H1 (cell line): ENCODE data around the gene UBP1. TPM values are rescaled to one million over a fixed set of nuclear protein-coding genes. Genes with fewer than 3 reads are reported as not detected.
"Not testable (repeated sequence)": the region's sequence is repeated elsewhere in the genome, so short reads cannot be mapped to it uniquely, and the experiment has no call there.

Experiments used
- CTCF ChIA-PET: fragments of 300-600 bp; sonication (Branson Sonifier 250); formaldehyde crosslinking; loops from one replicate; lab custom pipeline; 2021; ENCODE audit not compliant: partially characterized antibody; lab: Charles Lee
- POLR2A ChIA-PET: fragments of 300-600 bp; sonication (Branson Sonifier 250); formaldehyde crosslinking; loops from one replicate; lab custom pipeline; 2021; ENCODE audit warnings: inconsistent platforms; ENCODE audit not compliant: partially characterized antibody; lab: Charles Lee
- DNase-seq, 2 experiments: peaks; one replicate each; pipeline versions ENCODE4 v3.0.0 to v3.0.0-alpha.2; 2010 to 2022; ENCODE audit warnings: low spot score in 2 of 2, low read depth in 1 of 2, mixed read lengths in 1 of 2
- FAIRE-seq: peaks from 2 replicates; lab custom pipeline; 2011; peaks lifted over from hg19 to GRCh38; lab: Jason Lieb, UNC
- H2AFZ ChIP-seq: 2 replicates; pipeline ENCODE4 v1.8.1; 2012; ENCODE audit warnings: low read length, inconsistent platforms
- H2AK5ac ChIP-seq: 2 replicates; pipeline ENCODE4 v1.6.1; 2013; ENCODE audit warnings: low read depth, low read length
- H2BK120ac ChIP-seq: replicated peaks from 2 replicates; pipeline ENCODE3; 2013; ENCODE audit warnings: low read depth, low read length, inconsistent platforms
- H2BK12ac ChIP-seq: 2 replicates; pipeline ENCODE4 v1.6.1; 2013; ENCODE audit warnings: low read depth, low read length
- H2BK15ac ChIP-seq: 2 replicates; pipeline ENCODE4 v1.6.1; 2013; ENCODE audit warnings: low read length
- H2BK20ac ChIP-seq: 2 replicates; pipeline ENCODE4 v1.6.1; 2013; ENCODE audit warnings: low read length
- H2BK5ac ChIP-seq: 2 replicates; pipeline ENCODE4 v1.6.1; 2013; ENCODE audit warnings: low read depth, low read length
- H3K14ac ChIP-seq: 2 replicates; pipeline ENCODE4 v1.6.1; 2013; ENCODE audit warnings: inconsistent platforms; ENCODE audit not compliant: insufficient read length
- H3K18ac ChIP-seq: 2 replicates; pipeline ENCODE4 v1.6.1; 2013; ENCODE audit warnings: low read length; ENCODE audit errors: extremely low read depth
- H3K23ac ChIP-seq: 2 replicates; pipeline ENCODE4 v1.6.1; 2013; ENCODE audit warnings: inconsistent platforms; ENCODE audit not compliant: insufficient read length
- H3K23me2 ChIP-seq: 2 replicates; pipeline ENCODE4 v1.6.1; 2013; ENCODE audit warnings: low read depth, low read length
- H3K27ac ChIP-seq: 2 replicates; pipeline ENCODE4 v1.6.1; 2011; ENCODE audit warnings: low read depth, low read length, inconsistent platforms
- H3K27me3 ChIP-seq, 4 experiments: replicated peaks in 1 of 4; 1 replicate in 1 of 4; 2 replicates in 3 of 4; pipeline versions ENCODE4 v1.6.1 to v1.8.1; 2011 to 2013; ENCODE audit warnings: low read length in 3 of 4, mild to moderate bottlenecking in 3 of 4, inconsistent platforms in 2 of 4, mixed read lengths in 2 of 4, moderate library complexity in 1 of 4; ENCODE audit not compliant: control insufficient read depth in 3 of 4, insufficient read depth in 3 of 4; ENCODE audit errors: extremely low read depth in 1 of 4
- H3K36me3 ChIP-seq, 4 experiments: 2 replicates each; pipeline versions ENCODE4 v1.6.1 to v1.8.1; 2011 to 2013; ENCODE audit warnings: mild to moderate bottlenecking in 4 of 4, low read length in 3 of 4, moderate library complexity in 2 of 4, control low read depth in 1 of 4, inconsistent platforms in 1 of 4; ENCODE audit not compliant: insufficient read depth in 4 of 4, control insufficient read depth in 2 of 4
- H3K4ac ChIP-seq: replicated peaks from 2 replicates; pipeline ENCODE3; 2013; ENCODE audit warnings: low read length, low read depth, mixed read lengths, inconsistent platforms; ENCODE audit not compliant: insufficient read length
- H3K4me1 ChIP-seq, 4 experiments: replicated peaks in 1 of 4; 1 replicate in 1 of 4; 2 replicates in 3 of 4; pipeline versions ENCODE4 v1.6.1 to v1.8.1; 2011 to 2013; ENCODE audit warnings: low read length in 3 of 4, inconsistent platforms in 2 of 4, mixed read lengths in 1 of 4; ENCODE audit not compliant: insufficient read depth in 4 of 4, control insufficient read depth in 3 of 4
- H3K4me2 ChIP-seq, 2 experiments: 2 replicates each; pipeline versions ENCODE4 v1.6.1 to v1.8.1; 2011 to 2013; ENCODE audit warnings: low read depth in 2 of 2, low read length in 2 of 2, control low read depth in 1 of 2, inconsistent platforms in 1 of 2, mild to moderate bottlenecking in 1 of 2; ENCODE audit not compliant: insufficient read depth in 1 of 2
- H3K4me3 ChIP-seq, 4 experiments: fragments of 200-600, 300-600 bp in 1 of 4; sonication (generic), shearing (Covaris generic), sonication (Bioruptor Twin) in 1 of 4; 2 replicates each; pipeline versions ENCODE4 v1.5.1 to v1.8.1; 2011 to 2016; ENCODE audit warnings: low read length in 4 of 4, low read depth in 3 of 4, control low read depth in 2 of 4, inconsistent platforms in 2 of 4, mild to moderate bottlenecking in 2 of 4, mixed read lengths in 1 of 4, moderate library complexity in 1 of 4; ENCODE audit not compliant: insufficient read depth in 2 of 4; ENCODE audit errors: extremely low read depth in 1 of 4
- H3K56ac ChIP-seq: replicated peaks from 2 replicates; pipeline ENCODE3; 2013; ENCODE audit warnings: low read depth, mild to moderate bottlenecking, mixed read lengths, low read length, inconsistent platforms; ENCODE audit not compliant: insufficient read length
- H3K79me1 ChIP-seq: 2 replicates; pipeline ENCODE4 v1.6.1; 2013; ENCODE audit warnings: low read depth, low read length, control low read depth
- H3K79me2 ChIP-seq, 2 experiments: 2 replicates each; pipeline versions ENCODE4 v1.6.1 to v1.8.1; 2012 to 2013; ENCODE audit warnings: low read length in 2 of 2, mild to moderate bottlenecking in 2 of 2, inconsistent platforms in 1 of 2; ENCODE audit not compliant: insufficient read depth in 2 of 2, control insufficient read depth in 1 of 2
- H3K9ac ChIP-seq, 4 experiments: replicated peaks in 1 of 4; 1 replicate in 1 of 4; 2 replicates in 3 of 4; pipeline versions ENCODE4 v1.6.1 to v1.8.1; 2011 to 2013; ENCODE audit warnings: low read depth in 3 of 4, low read length in 3 of 4, control low read depth in 2 of 4, mild to moderate bottlenecking in 2 of 4, moderate library complexity in 2 of 4, inconsistent platforms in 1 of 4; ENCODE audit errors: extremely low read depth in 1 of 4
- H3K9me3 ChIP-seq, 2 experiments: 2 replicates each; pipeline versions ENCODE4 v1.6.1 to v1.8.1; 2012 to 2013; ENCODE audit warnings: mild to moderate bottlenecking in 2 of 2, moderate library complexity in 2 of 2, control low read depth in 1 of 2, inconsistent platforms in 1 of 2, low read depth in 1 of 2, low read length in 1 of 2, mixed read lengths in 1 of 2; ENCODE audit not compliant: insufficient read depth in 2 of 2
- H4K20me1 ChIP-seq, 2 experiments: replicated peaks in 1 of 2; 2 replicates each; pipeline versions ENCODE3 to v1.8.1; 2011 to 2013; ENCODE audit warnings: inconsistent platforms in 2 of 2, low read length in 2 of 2, mild to moderate bottlenecking in 1 of 2; ENCODE audit not compliant: insufficient read depth in 2 of 2, control insufficient read depth in 1 of 2
- H4K5ac ChIP-seq: 2 replicates; pipeline ENCODE4 v1.6.1; 2013; ENCODE audit warnings: low read length, low read depth, mixed read lengths, inconsistent platforms; ENCODE audit not compliant: insufficient read length
- H4K8ac ChIP-seq: 2 replicates; pipeline ENCODE4 v1.8.0; 2013; ENCODE audit warnings: mild to moderate bottlenecking, moderate library complexity, low read length, inconsistent platforms; ENCODE audit not compliant: insufficient read depth; ENCODE audit errors: extremely low read depth
- H4K91ac ChIP-seq: replicated peaks from 2 replicates; pipeline ENCODE3; 2013; ENCODE audit warnings: low read length, mixed read lengths, inconsistent platforms; ENCODE audit not compliant: insufficient read length
- CTBP2 ChIP-seq: IDR thresholded peaks from 2 replicates; pipeline ENCODE4 v1.7.0; 2011; ENCODE audit warnings: borderline replicate concordance, mild to moderate bottlenecking, moderate library complexity, mixed read lengths, low read length; ENCODE audit not compliant: insufficient read depth, insufficient read length
- SP2 ChIP-seq: IDR thresholded peaks from 2 replicates; pipeline ENCODE4 v1.6.1; 2012; ENCODE audit warnings: mild to moderate bottlenecking, low read length, inconsistent platforms
- TAF1 ChIP-seq: IDR thresholded peaks from 2 replicates; pipeline ENCODE4 v1.6.1; 2011; ENCODE audit warnings: mild to moderate bottlenecking, low read depth, low read length
- WGBS, 2 experiments: shearing (Covaris generic) in 1 of 2; methylation state at CpG; one replicate each; pipeline versions ENCODE4 v1.1.6 to v1.1.7; 2013 to 2015; ENCODE audit warnings: low lambda C conversion rate in 2 of 2, mixed read lengths in 2 of 2, inconsistent platforms in 1 of 2, low coverage in 1 of 2, missing lambda C conversion rate in 1 of 2; ENCODE audit not compliant: insufficient replicate concordance in 2 of 2, insufficient coverage in 1 of 2, insufficient read length in 1 of 2; ENCODE audit errors: extremely low coverage in 1 of 2, missing lambda C conversion rate in 1 of 2; 5-methylcytosine and 5-hydroxymethylcytosine counted together
- polyA plus RNA-seq, 7 experiments: library from polyadenylated mRNA; depleted of rRNA in 3 of 7; stranded (reverse) in 5 of 7; unstranded in 2 of 7; fragments of >200 nt in 5 of 7; fragments of 200-250 nt in 2 of 7; gene quantifications; 1 replicate in 5 of 7; 2 replicates in 1 of 7; 4 replicates in 1 of 7; pipeline versions ENCODE4 v1.2.1 to v1.2.3, GENCODE V29; 2011 to 2013; ENCODE audit warnings: missing spikeins in 2 of 7, mixed read lengths in 2 of 7
- total RNA-seq: library from RNA; stranded (reverse); fragmentation: NEBNext Ultra II Directional; extraction: Animal tissue kit (Norgen Biotek cat#: 25700); gene quantifications from 2 replicates; pipeline ENCODE4 v1.2.1, GENCODE V29; 2021

Gene UBP1
- total and polyA plus RNA-seq, 2 of the 8 experiments (the other 6 are each of a cell fraction or from before 2014, with no cell fraction given) = 47.3 to 71.9 TPM

GRCh38 chr3:33430061-33430460 lies 10.1 kb downstream of the UBP1 start (continued):
- TF ChIP-seq TAF1 (no peak), CTBP2 (no peak), SP2 (no peak)

- 80% methylated on average over 2 of the region's 2 CpGs; no CpG with 5 or more reads in 1 of the 2 experiments for WGBS, 2 experiments
- not testable (repeated sequence) for H4K5ac ChIP-seq, H4K8ac ChIP-seq, H3K4me3 ChIP-seq, H3K9me3 ChIP-seq, H3K18ac ChIP-seq, H2AFZ ChIP-seq, FAIRE-seq, H2BK12ac ChIP-seq, H2BK5ac ChIP-seq, H3K9ac ChIP-seq, H2BK15ac ChIP-seq, H3K14ac ChIP-seq, H3K27me3 ChIP-seq, H2BK120ac ChIP-seq, H3K23ac ChIP-seq, H3K27ac ChIP-seq, H4K91ac ChIP-seq, H3K56ac ChIP-seq, H3K79me1 ChIP-seq, H3K23me2 ChIP-seq, H2AK5ac ChIP-seq, DNase-seq, H3K4ac ChIP-seq, H2BK20ac ChIP-seq, H3K36me3 ChIP-seq
- Histone ChIP-seq H3K4me1 (peaks cover 11 to 36% (median 24%) of the 10 kb centered on the region in 4 experiments), H4K20me1 (peaks cover 10 to 17% of the 10 kb centered on the region in 2 experiments), H3K4me2 (peak overlapping the region in 1 of 2 experiments; percentile 38; a peak in 1 of 4 replicates), H3K79me2 (peaks cover 13 to 93% of the 10 kb centered on the region in 2 experiments)
- ChIA-PET CTCF (interaction anchor here (1.2 to 1.5 kb wide), 2 partner anchors 9 to 56 kb away, joined by 4 read pairs; no protein-coding TSS in a partner anchor), POLR2A (interaction anchor here (0.7 to 7.4 kb wide), 2 partner anchors 11 to 87 kb away, joined by 5 to 82 read pairs; partner anchors contain the start of gene UBP1)
These were observed 10.9 kb downstream of the UBP1 start for GRCh38 chr3:33429306-33429705.
